Activated CD8-positive, alpha-beta T cell treated with anti-CD3 and anti-CD28 coated beads for 36 hours (primary cell): Measurements from ENCODE around the gene PFKL. TPM values are rescaled to one million over a fixed set of nuclear protein-coding genes. Genes with fewer than 3 reads are reported as not detected.

Experiments
- ATAC-seq: fragments of 200-7000 bp; cut with Tn5 transposase; one replicate; pipeline ENCODE4 v1.10.0; 2021; ENCODE audit warnings: mild to moderate bottlenecking, moderate library complexity
- CTCF ChIA-PET: fragments of 350-600 bp; sonication (Branson Sonifier 250); formaldehyde crosslinking; loops from one replicate; lab custom pipeline; 2021; ENCODE audit warnings: antibody characterized with exemption; lab: Charles Lee
- POLR2A ChIA-PET: fragments of 350-600 bp; sonication (Branson Sonifier 250); formaldehyde crosslinking; loops from one replicate; lab custom pipeline; 2021; ENCODE audit warnings: antibody characterized with exemption; lab: Charles Lee
- DNase-seq: peaks from one replicate; pipeline ENCODE4 v3.0.0-alpha.2; 2020
- H3K27ac Mint-ChIP-seq: one replicate; pipeline ENCODE4 v1.8.0; 2021; ENCODE audit warnings: mild to moderate bottlenecking, mixed read lengths
- H3K27me3 Mint-ChIP-seq: one replicate; pipeline ENCODE4 v1.8.0; 2021; ENCODE audit warnings: mixed read lengths
- H3K36me3 Mint-ChIP-seq: one replicate; pipeline ENCODE4 v1.8.0; 2021; ENCODE audit warnings: low read depth, mixed read lengths
- H3K4me1 Mint-ChIP-seq: one replicate; pipeline ENCODE4 v1.8.0; 2021; ENCODE audit warnings: low read depth, mixed read lengths
- H3K4me3 Mint-ChIP-seq: one replicate; pipeline ENCODE4 v1.8.0; 2021; ENCODE audit warnings: mild to moderate bottlenecking, moderate library complexity, mixed read lengths
- H3K9me3 Mint-ChIP-seq: one replicate; pipeline ENCODE4 v1.8.0; 2021; ENCODE audit warnings: mixed read lengths
- CTCF ChIP-seq: fragments of 200-600 bp; IDR thresholded peaks from one replicate; pipeline ENCODE4 v1.8.0; 2022; ENCODE audit warnings: antibody characterized with exemption, mild to moderate bottlenecking
- intact Hi-C: fragments of 100-400 bp; cut with micrococcal nuclease; formaldehyde crosslinking; loops from one replicate; pipeline ENCODE4 v1.10.0; 2022
- total RNA-seq, 2 experiments: library from RNA; stranded (reverse); gene quantifications; one replicate each; pipeline ENCODE4 v1.2.3, GENCODE V29; 2021

PFKL gene
- total RNA-seq, 2 experiments from 2014 or later = 188 to 200 TPM

- DNase-seq (no peak), ATAC-seq (no peak)
- Mint-ChIP-seq H3K4me1 (peaks cover 4% of the 10 kb centered on the region), H3K27me3 (no peaks in the 10 kb centered on the region), H3K9me3 (no peaks in the 10 kb centered on the region), H3K4me3 (no peak overlapping the region), H3K27ac (no peak overlapping the region), H3K36me3 (peaks cover 3% of the 10 kb centered on the region)
- no peak for TF ChIP-seq CTCF
- ChIA-PET POLR2A (interaction anchor here (0.8 to 2.0 kb wide), 3 partner anchors 11 to 18 kb away, joined by 4 to 7 read pairs (median 4); no protein-coding TSS in a partner anchor), CTCF (interaction anchor here (1.2 kb wide), 1 partner anchor 36 kb away, joined by 3 read pairs; no protein-coding TSS in a partner anchor)
- intact Hi-C loops = no loop called here
These were observed 33.9 kb downstream of the PFKL start for GRCh38 chr21:44333509-44334328.

GRCh38 chr21:44334329-44335030, 34.6 kb downstream of the PFKL start:
- no peak for DNase-seq
- no peaks in the 10 kb centered on the region for H3K9me3 Mint-ChIP-seq
- no peak for TF ChIP-seq CTCF
- POLR2A ChIA-PET = interaction anchor here (0.8 to 2.0 kb wide), 3 partner anchors 12 to 19 kb away, joined by 4 to 7 read pairs (median 4); no protein-coding TSS in a partner anchor
- no peak for ATAC-seq
- peaks cover 3% of the 10 kb centered on the region for H3K36me3 Mint-ChIP-seq
- CTCF ChIA-PET = interaction anchor here (1.2 kb wide), 1 partner anchor 37 kb away, joined by 3 read pairs; no protein-coding TSS in a partner anchor
- H3K27ac Mint-ChIP-seq = no peak overlapping the region
- no peak overlapping the region for H3K4me3 Mint-ChIP-seq
- H3K27me3 Mint-ChIP-seq = no peaks in the 10 kb centered on the region
- intact Hi-C loops = no loop called here
- H3K4me1 Mint-ChIP-seq = peaks cover 4% of the 10 kb centered on the region

GRCh38 chr21:44335266-44336059, 35.6 kb downstream of the PFKL start:
- Mint-ChIP-seq H3K9me3 (no peaks in the 10 kb centered on the region), H3K27ac (no peak overlapping the region), H3K4me1 (peaks cover 11% of the 10 kb centered on the region), H3K4me3 (no peak overlapping the region), H3K27me3 (no peaks in the 10 kb centered on the region), H3K36me3 (peaks cover 3% of the 10 kb centered on the region)
- CTCF ChIA-PET = no interaction called here
- no peak for TF ChIP-seq CTCF
- POLR2A ChIA-PET = no interaction called here
- DNase-seq (no peak), ATAC-seq (no peak)
- intact Hi-C loops = no loop called here

- Mint-ChIP-seq H3K36me3 (peaks cover 3% of the 10 kb centered on the region), H3K27ac (peak overlapping the region; percentile 62), H3K4me1 (peaks cover 14% of the 10 kb centered on the region), H3K4me3 (no peak overlapping the region), H3K27me3 (no peaks in the 10 kb centered on the region), H3K9me3 (no peaks in the 10 kb centered on the region)
- DNase-seq = no peak
- intact Hi-C loops = no loop called here
- ATAC-seq = no peak
- TF ChIP-seq CTCF = no peak
- ChIA-PET POLR2A (interaction anchor here (0.6 to 1.9 kb wide), 3 partner anchors 8 to 11 kb away, joined by 3 to 11 read pairs (median 5); no protein-coding TSS in a partner anchor), CTCF (interaction anchor here (1.5 kb wide), 1 partner anchor 40 kb away, joined by 3 read pairs; no protein-coding TSS in a partner anchor)
These were observed 37.6 kb downstream of the PFKL start for GRCh38 chr21:44337449-44337848.
